ENCODE measurements around the gene LUC7L. TPM values are rescaled to one million over a fixed set of nuclear protein-coding genes. Genes with fewer than 3 reads are reported as not detected.

Gene LUC7L
- total RNA-seq, 1 experiment from 2014 or later: 137 TPM

DNA sequence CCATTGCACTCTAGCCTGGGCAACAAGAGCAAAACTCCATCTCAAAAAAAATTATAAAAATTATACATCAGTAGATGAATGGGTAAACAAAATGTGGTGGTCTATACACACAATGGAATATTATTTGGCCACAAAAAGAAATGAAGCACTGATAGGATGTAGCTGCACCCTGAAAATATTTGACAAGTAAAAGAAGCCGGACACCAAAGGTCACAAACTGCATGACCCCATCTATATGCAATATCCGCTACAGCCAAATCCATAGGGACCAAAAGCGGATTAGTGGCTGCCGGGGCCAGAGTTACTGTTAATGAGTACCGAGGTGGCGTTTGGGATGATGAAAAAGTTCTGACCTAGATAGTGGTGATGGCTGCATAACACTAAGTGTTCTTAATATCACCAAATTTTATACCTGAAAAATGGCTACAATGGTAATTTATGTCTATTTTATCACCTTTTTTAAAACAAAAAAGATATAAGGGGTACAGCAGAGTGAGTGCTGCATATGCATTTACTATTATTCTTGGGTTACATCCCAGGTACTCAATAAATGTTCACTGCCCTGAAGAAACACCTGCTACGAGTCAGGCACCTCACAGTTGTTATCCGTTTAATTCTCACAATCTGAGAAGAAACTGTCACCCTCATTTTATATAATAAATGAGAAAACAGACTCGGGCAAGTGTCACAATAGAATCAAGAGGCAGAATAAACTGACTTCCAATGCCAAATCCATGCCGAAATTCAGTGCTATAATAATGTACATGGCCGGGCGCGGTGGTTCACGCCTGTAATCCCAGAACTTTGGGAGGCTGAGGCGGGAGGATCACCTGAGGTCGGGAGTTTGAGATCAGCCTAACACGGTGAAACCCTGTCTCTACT is 49.8 kb downstream of the LUC7L start:
- H3K56ac ChIP-seq (ENCODE audit: insufficient read length, low read depth, low read length): no peak overlapping the region
- H3K23me2 ChIP-seq (ENCODE audit: insufficient read length, low read depth, low read length, poor library complexity, severe bottlenecking): peaks cover 5% of the 10 kb centered on the region
- Mint-ChIP-seq H3K27me3 (ENCODE audit: low read depth) (peaks cover 51% of the 10 kb centered on the region), H3K4me1 (peaks cover 9% of the 10 kb centered on the region in 2 experiments), H3K4me3 (peak overlapping the region; percentile 34 to 72; a peak in 4 of 5 replicates), H3K36me3 (ENCODE audit: insufficient read depth in 1 of 3, low read depth in 3 of 3) (peaks cover 0 to 7% (median 0%) of the 10 kb centered on the region in 3 experiments; a peak in 3 of 7 replicates), H3K9me3 (peaks cover 2 to 6% of the 10 kb centered on the region in 2 experiments; a peak in 2 of 5 replicates), H3K27ac (no peak overlapping the region)
- no peak overlapping the region for H3K4ac ChIP-seq (ENCODE audit: low read depth, low read length)
- H3K9ac ChIP-seq (ENCODE audit: extremely low read depth, insufficient read length, low read length): no peak overlapping the region
- TF ChIP-seq, protein P1, sequence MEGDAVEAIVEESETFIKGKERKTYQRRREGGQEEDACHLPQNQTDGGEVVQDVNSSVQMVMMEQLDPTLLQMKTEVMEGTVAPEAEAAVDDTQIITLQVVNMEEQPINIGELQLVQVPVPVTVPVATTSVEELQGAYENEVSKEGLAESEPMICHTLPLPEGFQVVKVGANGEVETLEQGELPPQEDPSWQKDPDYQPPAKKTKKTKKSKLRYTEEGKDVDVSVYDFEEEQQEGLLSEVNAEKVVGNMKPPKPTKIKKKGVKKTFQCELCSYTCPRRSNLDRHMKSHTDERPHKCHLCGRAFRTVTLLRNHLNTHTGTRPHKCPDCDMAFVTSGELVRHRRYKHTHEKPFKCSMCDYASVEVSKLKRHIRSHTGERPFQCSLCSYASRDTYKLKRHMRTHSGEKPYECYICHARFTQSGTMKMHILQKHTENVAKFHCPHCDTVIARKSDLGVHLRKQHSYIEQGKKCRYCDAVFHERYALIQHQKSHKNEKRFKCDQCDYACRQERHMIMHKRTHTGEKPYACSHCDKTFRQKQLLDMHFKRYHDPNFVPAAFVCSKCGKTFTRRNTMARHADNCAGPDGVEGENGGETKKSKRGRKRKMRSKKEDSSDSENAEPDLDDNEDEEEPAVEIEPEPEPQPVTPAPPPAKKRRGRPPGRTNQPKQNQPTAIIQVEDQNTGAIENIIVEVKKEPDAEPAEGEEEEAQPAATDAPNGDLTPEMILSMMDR (conservative IDR thresholded peaks at IDR 0.05): no peak
- H3K4me1 ChIP-seq (ENCODE audit: insufficient read depth, low read length): no peaks in the 10 kb centered on the region; the same call in 1 of the 2 replicates
- H2BK12ac ChIP-seq (ENCODE audit: insufficient read length, low read depth, low read length): no peak overlapping the region
- no peaks in the 10 kb centered on the region for H4K20me1 ChIP-seq (ENCODE audit: control insufficient read depth, insufficient read depth, insufficient read length)
- no peak overlapping the region for H4K91ac ChIP-seq (ENCODE audit: insufficient read length, low read depth, low read length)
- H3K9me3 ChIP-seq (ENCODE audit: control insufficient read depth, low read depth, low read length): no peaks in the 10 kb centered on the region
- no peak overlapping the region for H2BK5ac ChIP-seq (ENCODE audit: insufficient read length, low read length)
- no peak overlapping the region for H3K27ac ChIP-seq (ENCODE audit: insufficient read length, low read depth, low read length)
- no peak overlapping the region for H2AFZ ChIP-seq (ENCODE audit: low read length)
- no peak overlapping the region for H4K5ac ChIP-seq (ENCODE audit: insufficient read length, low read depth, low read length)
- no peak overlapping the region for H3K14ac ChIP-seq (ENCODE audit: insufficient read depth, low read length)
- DNase-seq: no peak
- no peaks in the 10 kb centered on the region for H3K79me1 ChIP-seq (ENCODE audit: insufficient read depth, low read depth, low read length, poor library complexity, severe bottlenecking)
- H2BK15ac ChIP-seq (ENCODE audit: low read depth, low read length): no peak overlapping the region
- H3K4me2 ChIP-seq (ENCODE audit: insufficient read depth, insufficient read length, low read length): no peak overlapping the region
- H2BK20ac ChIP-seq (ENCODE audit: low read depth, low read length, poor library complexity, severe bottlenecking): no peak overlapping the region
- no peaks in the 10 kb centered on the region for H3K79me2 ChIP-seq (ENCODE audit: insufficient read depth, low read length)
- no peak overlapping the region for H2BK120ac ChIP-seq (ENCODE audit: low read depth, low read length, poor library complexity, severe bottlenecking)
- H4K8ac ChIP-seq (replicated peaks; ENCODE audit: insufficient read length, low read depth, low read length): no peak overlapping the region
- no peak overlapping the region for H2AK5ac ChIP-seq (ENCODE audit: insufficient read length, low read length)
- H3T11ph ChIP-seq (ENCODE audit: low read length): no peak overlapping the region
- no CpG with 5 or more reads among the region's 17 CpGs for WGBS (ENCODE audit: extremely low coverage, insufficient read length, low lambda C conversion rate)
- H3K23ac ChIP-seq (ENCODE audit: insufficient read length, low read depth, low read length): no peak overlapping the region
- peaks cover 41% of the 10 kb centered on the region for H3K27me3 ChIP-seq (ENCODE audit: insufficient read depth, low read length)
- no peak overlapping the region for H3K18ac ChIP-seq (ENCODE audit: insufficient read length, low read depth, low read length)
